ES-I3 (cell line): ENCODE measurements around the gene TOPAZ1.
"Not testable (repeated sequence)": the region's sequence is repeated elsewhere in the genome, so short reads cannot be mapped to it uniquely, and the experiment has no call there.

Source experiments
- H3K36me3 ChIP-seq: 2 replicates; pipeline ENCODE4 v1.6.1; 2013; ENCODE audit warnings: mild to moderate bottlenecking, low read length, control low read depth, moderate library complexity; ENCODE audit not compliant: insufficient read depth
- H3K4me1 ChIP-seq: 2 replicates; pipeline ENCODE4 v1.6.1; 2013; ENCODE audit warnings: mild to moderate bottlenecking, control low read depth, low read length; ENCODE audit not compliant: insufficient read depth
- H3K9ac ChIP-seq: 2 replicates; pipeline ENCODE4 v1.6.1; 2013; ENCODE audit warnings: low read depth, mild to moderate bottlenecking, low read length, moderate library complexity
- H3K9me3 ChIP-seq: 2 replicates; pipeline ENCODE4 v1.6.1; 2013; ENCODE audit warnings: mild to moderate bottlenecking, low read length, moderate library complexity; ENCODE audit not compliant: control insufficient read depth, insufficient read depth

The TOPAZ1 gene

DNA sequence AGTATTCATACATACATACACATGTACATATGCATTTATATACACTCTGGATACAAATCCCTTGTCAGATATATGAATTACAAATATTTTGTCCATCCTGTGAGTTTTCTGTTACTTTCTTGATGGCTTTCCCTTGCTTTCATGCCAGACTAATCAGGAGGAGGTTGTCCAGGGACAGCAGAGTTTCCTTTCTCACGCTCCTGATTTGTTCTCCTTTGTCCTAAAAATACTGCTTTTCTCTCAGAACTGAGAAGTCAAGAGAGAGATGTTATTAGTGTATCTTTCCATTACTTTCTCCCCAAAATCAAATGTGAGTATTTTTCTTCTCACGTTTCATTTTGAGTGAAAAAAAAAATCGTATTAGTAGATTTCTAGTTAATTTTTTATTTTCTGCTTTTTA, 84.8 kb downstream of the TOPAZ1 start:
- no peaks in the 10 kb centered on the region for H3K36me3 ChIP-seq

GRCh38 chr3:44329946-44330345, 88.3 kb downstream of the TOPAZ1 start:
- Histone ChIP-seq H3K9ac (no peak overlapping the region), H3K4me1 (no peaks in the 10 kb centered on the region), H3K9me3 (no peaks in the 10 kb centered on the region), H3K36me3 (no peaks in the 10 kb centered on the region)

More for the DNA sequence above, 84.8 kb downstream of the TOPAZ1 start:
- no peaks in the 10 kb centered on the region for H3K4me1 ChIP-seq
- no peaks in the 10 kb centered on the region for H3K9me3 ChIP-seq
- no peak overlapping the region for H3K9ac ChIP-seq

- Histone ChIP-seq H3K9me3 (no peaks in the 10 kb centered on the region), H3K4me1 (no peaks in the 10 kb centered on the region), H3K36me3 (no peaks in the 10 kb centered on the region), H3K9ac (no peak overlapping the region)
Measured at GRCh38 chr3:44330444-44330843, 88.8 kb downstream of the TOPAZ1 start.

DNA sequence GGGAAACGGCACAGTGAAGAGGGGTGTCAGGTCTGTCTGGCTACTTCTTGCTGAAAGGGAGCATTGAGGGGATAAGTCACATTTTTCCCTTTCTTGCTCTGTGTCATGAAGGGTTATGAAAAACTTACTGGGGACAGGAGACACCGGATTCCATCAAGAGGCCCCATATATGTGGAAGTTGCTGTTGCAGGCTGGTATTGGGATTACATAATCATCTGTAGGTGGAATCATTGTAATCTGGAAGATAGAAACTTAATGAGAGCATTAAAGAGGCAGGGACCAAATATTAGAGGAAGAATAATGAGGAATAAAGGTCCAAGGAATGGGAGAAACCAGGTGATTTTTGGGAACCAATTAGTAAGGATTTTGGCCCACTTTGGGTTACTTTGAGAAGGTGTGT, 92.6 kb downstream of the TOPAZ1 start:
- no peaks in the 10 kb centered on the region for H3K9me3 ChIP-seq
- H3K4me1 ChIP-seq, result no peaks in the 10 kb centered on the region
- no peak overlapping the region for H3K9ac ChIP-seq
- H3K36me3 ChIP-seq, result no peaks in the 10 kb centered on the region

DNA sequence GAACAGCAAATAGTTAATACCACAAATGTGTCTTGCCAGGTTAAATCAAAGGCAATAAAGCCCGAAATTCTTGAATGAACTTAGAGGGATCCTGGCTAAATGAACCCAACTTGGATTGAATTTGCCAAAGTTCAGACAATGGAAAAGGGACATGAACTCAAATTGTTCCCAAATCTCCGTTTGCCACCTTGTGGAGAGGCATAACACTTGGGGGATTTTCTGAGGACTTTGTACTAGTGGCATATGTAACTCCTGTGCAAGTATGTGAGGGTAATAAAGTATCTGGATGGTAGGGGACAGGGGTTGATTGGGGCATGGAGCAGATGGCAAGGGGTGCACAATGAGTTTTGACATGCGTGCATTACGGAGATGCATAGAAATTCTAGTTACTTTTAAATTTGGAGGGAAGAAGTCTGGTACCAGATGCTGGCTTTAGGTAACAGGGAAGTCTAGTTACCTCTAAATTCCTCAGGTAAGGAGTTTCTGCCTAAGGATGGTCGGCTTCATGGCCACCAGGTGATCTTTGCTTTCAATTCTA, 95.6 kb downstream of the TOPAZ1 start:
- H3K36me3 ChIP-seq, result no peaks in the 10 kb centered on the region
- peak overlapping the region; percentile 90 for H3K9ac ChIP-seq
- no peaks in the 10 kb centered on the region for H3K9me3 ChIP-seq
- H3K4me1 ChIP-seq, result peaks cover 8% of the 10 kb centered on the region; the same call in 1 of the 2 replicates

DNA sequence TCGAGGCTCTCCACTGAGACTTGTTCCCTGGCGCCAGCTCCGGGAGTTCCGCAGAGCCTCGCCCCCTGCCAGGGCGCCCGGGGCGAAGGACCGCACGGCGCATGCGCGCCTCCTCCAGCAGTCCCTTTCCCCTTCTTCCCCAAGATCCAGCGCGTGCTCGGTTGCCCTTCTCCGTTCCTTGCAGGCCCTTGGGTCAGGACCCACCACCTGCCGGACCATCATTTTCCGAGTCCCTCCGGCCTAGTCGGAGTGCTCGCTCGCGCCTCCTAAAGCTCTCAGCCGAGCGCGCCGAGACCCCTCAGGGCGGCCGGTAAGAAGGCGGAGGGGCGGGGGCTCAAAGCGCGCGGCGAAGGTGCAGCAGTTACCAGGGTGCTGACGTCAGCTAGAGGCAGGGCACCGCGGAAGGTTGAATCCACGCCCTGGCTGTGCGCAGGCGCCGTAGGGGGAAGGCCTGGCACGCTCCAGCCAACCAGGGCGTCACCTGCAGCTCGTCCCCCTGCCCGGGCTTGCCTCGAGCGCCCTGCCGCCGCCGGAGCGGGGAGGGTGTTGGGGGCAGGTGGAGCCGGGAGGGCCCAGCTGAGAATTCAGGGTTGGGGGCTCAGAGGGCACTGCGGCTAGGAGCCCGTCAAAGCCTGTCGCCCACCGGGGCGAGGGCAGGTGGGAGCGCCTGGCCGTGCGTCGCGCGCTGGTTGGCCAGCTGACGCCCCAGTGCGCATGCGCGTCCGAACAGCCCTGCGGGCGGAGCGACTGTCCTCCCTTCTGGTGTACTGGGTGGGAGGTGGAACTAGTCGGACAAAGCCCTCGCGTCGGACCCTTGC, 96.5 kb downstream of the TOPAZ1 start, which contains the start of gene TCAIM:
TSS of gene TCAIM (plus strand) at position 757 of the 818 bp plus-strand sequence. CDS start 16,017 bp downstream, outside the sequence.
- Histone ChIP-seq H3K9me3 (no peaks in the 10 kb centered on the region), H3K36me3 (no peaks in the 10 kb centered on the region), H3K4me1 (peaks cover 8% of the 10 kb centered on the region; the same call in 1 of the 2 replicates), H3K9ac (peak within 1 kb of the TSS; percentile 90)

GRCh38 chr3:44338828-44339127, 97.1 kb downstream of the TOPAZ1 start:
- Histone ChIP-seq H3K36me3 (no peaks in the 10 kb centered on the region), H3K9me3 (no peaks in the 10 kb centered on the region), H3K9ac (peak overlapping the region; percentile 90), H3K4me1 (peaks cover 8% of the 10 kb centered on the region; the same call in 1 of the 2 replicates)

- H3K36me3 ChIP-seq, result no peaks in the 10 kb centered on the region
- no peaks in the 10 kb centered on the region for H3K9me3 ChIP-seq
- peaks cover 8% of the 10 kb centered on the region; the same call in 1 of the 2 replicates for H3K4me1 ChIP-seq
- peak overlapping the region; percentile 90 for H3K9ac ChIP-seq
Measured at GRCh38 chr3:44339181-44340057, 97.7 kb downstream of the TOPAZ1 start.

DNA sequence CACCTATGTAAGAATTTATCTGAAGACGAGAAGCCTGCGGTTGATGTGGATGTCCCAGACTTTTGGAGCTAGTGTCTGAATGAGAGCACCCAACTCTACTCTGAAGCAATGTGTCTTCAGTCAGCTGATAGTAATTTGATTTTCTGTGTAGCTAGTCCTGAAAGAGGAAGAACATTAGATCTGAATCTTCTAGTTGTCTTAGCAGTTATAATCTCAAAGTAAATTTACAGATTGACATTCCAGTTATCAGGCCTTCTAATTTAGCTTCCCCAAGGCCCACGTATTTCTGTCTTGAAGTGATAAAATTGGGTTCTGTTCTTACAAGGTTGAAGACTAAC, 98.3 kb downstream of the TOPAZ1 start:
- no peaks in the 10 kb centered on the region for H3K9me3 ChIP-seq
- no peaks in the 10 kb centered on the region for H3K36me3 ChIP-seq
- H3K9ac ChIP-seq, result peak overlapping the region; percentile 90; the same call in 1 of the 2 replicates
- peaks cover 8% of the 10 kb centered on the region; the same call in 1 of the 2 replicates for H3K4me1 ChIP-seq

- no peaks in the 10 kb centered on the region for H3K36me3 ChIP-seq
- no peaks in the 10 kb centered on the region for H3K9me3 ChIP-seq
- H3K4me1 ChIP-seq, result peaks cover 8% of the 10 kb centered on the region; the same call in 1 of the 2 replicates
- H3K9ac ChIP-seq, result no peak overlapping the region
Measured at GRCh38 chr3:44342176-44342790, 100.6 kb downstream of the TOPAZ1 start.

DNA sequence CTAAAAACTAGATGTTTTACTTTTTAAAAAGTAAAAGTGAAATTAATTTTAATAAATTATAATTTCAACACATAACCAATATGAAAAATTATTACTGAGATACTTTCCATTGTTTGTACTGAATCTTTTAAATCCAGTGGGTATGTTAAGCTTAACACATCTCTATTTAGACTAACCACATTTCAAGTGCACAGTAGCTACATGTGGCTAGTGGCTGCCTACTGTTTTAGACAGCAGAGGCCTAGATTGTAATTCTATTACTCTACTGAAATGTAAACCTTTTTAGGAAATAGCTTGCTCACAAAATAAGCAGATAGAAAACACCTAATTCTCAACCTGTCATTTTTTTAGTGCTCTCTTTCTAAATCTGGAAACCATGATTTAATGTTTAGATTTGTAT, 101.7 kb downstream of the TOPAZ1 start:
- peaks cover 8% of the 10 kb centered on the region; the same call in 1 of the 2 replicates for H3K4me1 ChIP-seq
- no peak overlapping the region for H3K9ac ChIP-seq
- no peaks in the 10 kb centered on the region for H3K36me3 ChIP-seq
- no peaks in the 10 kb centered on the region for H3K9me3 ChIP-seq

DNA sequence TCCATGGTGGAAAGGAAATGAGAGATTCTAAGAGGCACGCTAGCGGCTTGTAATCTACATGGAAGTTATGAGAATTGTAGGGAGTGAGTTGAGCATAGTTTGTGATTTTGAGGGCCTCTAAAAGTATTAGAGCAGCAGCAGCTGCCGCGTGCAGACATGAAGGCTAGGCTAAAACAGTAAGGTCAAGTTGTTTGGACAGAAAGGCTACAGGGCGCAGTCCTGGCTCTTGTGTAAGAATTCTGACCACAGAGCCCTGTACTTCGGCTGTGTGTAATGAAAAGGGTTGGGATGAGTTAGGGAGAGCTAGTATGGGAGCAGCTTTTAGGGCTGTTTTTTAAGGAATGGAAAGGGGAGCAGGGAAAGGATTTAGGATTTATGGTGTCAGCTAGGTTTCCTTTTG, 104.9 kb downstream of the TOPAZ1 start:
- not testable (repeated sequence) for H3K9ac ChIP-seq, H3K36me3 ChIP-seq, H3K9me3 ChIP-seq, H3K4me1 ChIP-seq

DNA sequence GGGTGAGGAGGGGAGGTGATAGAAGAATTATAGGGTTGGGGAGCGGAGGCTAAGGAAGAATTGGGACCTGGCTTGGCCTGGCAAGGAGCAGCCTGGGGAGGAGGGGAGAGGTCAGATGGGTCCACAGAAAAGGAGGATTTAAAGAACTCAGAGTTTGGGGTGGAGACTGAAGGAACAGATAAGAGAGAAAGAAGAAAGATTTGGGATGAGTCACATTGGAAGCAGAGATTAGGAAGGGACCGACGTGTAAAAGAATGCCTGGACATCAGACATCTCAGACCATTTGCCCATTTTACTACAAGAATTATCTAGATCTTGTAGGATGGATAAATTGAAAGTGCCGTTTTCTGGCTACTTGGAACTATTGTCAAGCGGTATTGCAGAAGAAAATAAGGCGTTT, 107.3 kb downstream of the TOPAZ1 start:
- no peaks in the 10 kb centered on the region for H3K9me3 ChIP-seq
- no peak overlapping the region for H3K9ac ChIP-seq
- no peaks in the 10 kb centered on the region for H3K36me3 ChIP-seq
- H3K4me1 ChIP-seq, result no peaks in the 10 kb centered on the region; the same call in 1 of the 2 replicates

- Histone ChIP-seq H3K9ac (no peak overlapping the region), H3K4me1 (no peaks in the 10 kb centered on the region; the same call in 1 of the 2 replicates), H3K36me3 (no peaks in the 10 kb centered on the region), H3K9me3 (no peaks in the 10 kb centered on the region)
Measured at GRCh38 chr3:44353355-44353924, 111.8 kb downstream of the TOPAZ1 start.
